ENCODE measurements around the gene CABP4. TPM values are rescaled to one million over a fixed set of nuclear protein-coding genes. Genes with fewer than 3 reads are reported as not detected.
A peak's percentile ranks its signal among the peaks of the same experiment; 100 is the strongest.

Gene CABP4
- total RNA-seq (2013; cell fraction: nucleolus; rRNA removed) = 5.1 and 6.4 TPM in 2 replicates
- total RNA-seq (2014; rRNA removed) (not detected in 2 replicates), total RNA-seq (2014; rRNA removed; fragmentation: Illumina TruSeq; extraction: Trizol) (0.13 and 0.18 TPM in 2 replicates), total RNA-seq (2021) (0.41 and 0.69 TPM in 2 replicates), polyA plus RNA-seq (2011; rRNA removed) (0.27 and 0.55 TPM in 2 replicates), polyA plus RNA-seq (2014; fragmentation: Illumina TruSeq; extraction: Trizol) (0.04 and 0.44 TPM in 2 replicates), polyA plus RNA-seq (2014; fragmentation: Nextera tagmentation; extraction: Ambion mirVana) (under 1 TPM; 0.05 to 0.06 TPM), polyA plus RNA-seq (2014; rRNA removed) (0.15 and 0.19 TPM in 2 replicates), polyA plus RNA-seq (2016; fragmentation: Nextera tagmentation; extraction: Ambion mirVana) (under 1 TPM in 1 of 2 experiments, not detected in 1; 0.15 TPM), polyA minus RNA-seq (2011; rRNA and poly(A)+ RNA removed) (not detected in 2 replicates), Bru-seq, nascent RNA (percentile 53 among the genes with signal in this experiment), BruChase-seq, experiment 1, labeled RNA remaining after a 6-hour chase (percentile 60 among the genes with signal in this experiment), BruChase-seq, experiment 2, labeled RNA remaining after a 2-hour chase (percentile 51 among the genes with signal in this experiment)
- polyA plus RNA-seq (2011; ENCODE audit: low read depth) = 0.30 TPM
- polyA plus RNA-seq (2011; cell fraction: cytosol; rRNA removed) = 0.04 and 0.12 TPM in 2 replicates
- 0.79 and 0.94 TPM in 2 replicates for polyA plus RNA-seq (2011; cell fraction: nucleus; rRNA removed)
- polyA plus RNA-seq (2012) = 0.51 and 0.84 TPM in 2 replicates
- polyA minus RNA-seq (2011; cell fraction: cytosol; rRNA and poly(A)+ RNA removed) = not detected in 2 replicates
- polyA minus RNA-seq (2011; cell fraction: nucleus; rRNA and poly(A)+ RNA removed) = 0.29 TPM in 1 of 2 replicates, not detected in the other
- long read RNA-seq, experiment 1 = 0 reads
- long read RNA-seq, experiment 2, partial matches to known transcripts = 0 of 1 reads
- long read RNA-seq, experiment 2, other reads (novel, unspliced or antisense) = 1 of 1 reads

DNA sequence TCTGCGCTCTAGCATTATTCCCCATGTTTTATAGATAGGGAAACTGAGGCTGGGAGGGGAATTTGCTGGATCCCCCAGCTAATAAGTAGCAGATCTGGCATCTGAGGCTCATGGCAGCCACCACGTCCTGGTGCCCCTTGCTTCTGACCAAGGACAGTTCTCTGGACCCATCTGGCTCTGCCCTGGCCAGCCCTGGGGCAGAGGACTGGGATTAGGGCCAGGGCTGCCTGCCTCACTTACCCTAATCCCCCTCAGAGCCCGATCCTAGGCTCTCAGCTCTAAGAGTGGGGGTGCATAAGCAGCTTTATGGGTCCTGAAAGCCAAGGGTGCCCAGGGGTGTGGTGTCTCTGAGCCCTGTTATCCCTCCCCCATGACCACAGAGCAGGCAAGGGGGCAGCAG lies at the start of gene CABP4:
TSS of gene CABP4 (plus strand) at position 301 of the 400 bp plus-strand sequence. CDS start at position 371, 70 bp downstream.
- Histone ChIP-seq H3K36me3 (ENCODE audit: control insufficient read depth in 2 of 2, insufficient read depth in 2 of 2, low read length in 1 of 2) (no peaks in the 10 kb centered on the region), H3K9me3 (replicated peaks; ENCODE audit: control insufficient read depth, insufficient read depth, low read length) (no peaks in the 10 kb centered on the region), H2AFZ (ENCODE audit: control insufficient read depth, low read depth, low read length) (no peak within 1 kb of the TSS), H3K9ac (ENCODE audit: control insufficient read depth, insufficient read depth, low read length) (no peak within 1 kb of the TSS), H3K27me3 (replicated peaks in 1 of 2; ENCODE audit: control insufficient read depth in 2 of 2, insufficient read depth in 2 of 2, low read length in 1 of 2) (no peaks in the 10 kb centered on the region), H3K79me2 (ENCODE audit: control insufficient read depth, insufficient read depth, low read length) (no peaks in the 10 kb centered on the region), H3K4me3 (no peak within 1 kb of the TSS), H3K4me2 (ENCODE audit: control insufficient read depth, insufficient read depth) (no peak within 1 kb of the TSS), H3K4me1 (ENCODE audit: control insufficient read depth, insufficient read depth, low read length) (peaks cover 11% of the 10 kb centered on the region), H3K27ac (ENCODE audit: control insufficient read depth, insufficient read depth) (no peak within 1 kb of the TSS), H4K20me1 (ENCODE audit: control insufficient read depth, insufficient read depth) (no peaks in the 10 kb centered on the region)
- BruUV-seq (replicated peaks) = no TSS peak
- 36% methylated on average over 3 of the region's 3 CpGs for WGBS (ENCODE audit: insufficient coverage, insufficient replicate concordance, low lambda C conversion rate, missing lambda C conversion rate)
- DNase-seq (ENCODE audit: low read depth, low spot score) (no peak), FAIRE-seq (no peak), ATAC-seq (no peak)
- ChIA-PET CTCF (no interaction called here), SMC1A (ENCODE audit: uncharacterized antibody, unreplicated experiment) (no interaction called here), RAD21 (ENCODE audit: unreplicated experiment) (no interaction called here), POLR2A (no interaction called here)
- in situ Hi-C loops (cut with MboI) (no loop called here), intact Hi-C loops (cut with micrococcal nuclease; ENCODE audit: unreplicated experiment) (no loop called here)
- TF ChIP-seq, protein P1, sequence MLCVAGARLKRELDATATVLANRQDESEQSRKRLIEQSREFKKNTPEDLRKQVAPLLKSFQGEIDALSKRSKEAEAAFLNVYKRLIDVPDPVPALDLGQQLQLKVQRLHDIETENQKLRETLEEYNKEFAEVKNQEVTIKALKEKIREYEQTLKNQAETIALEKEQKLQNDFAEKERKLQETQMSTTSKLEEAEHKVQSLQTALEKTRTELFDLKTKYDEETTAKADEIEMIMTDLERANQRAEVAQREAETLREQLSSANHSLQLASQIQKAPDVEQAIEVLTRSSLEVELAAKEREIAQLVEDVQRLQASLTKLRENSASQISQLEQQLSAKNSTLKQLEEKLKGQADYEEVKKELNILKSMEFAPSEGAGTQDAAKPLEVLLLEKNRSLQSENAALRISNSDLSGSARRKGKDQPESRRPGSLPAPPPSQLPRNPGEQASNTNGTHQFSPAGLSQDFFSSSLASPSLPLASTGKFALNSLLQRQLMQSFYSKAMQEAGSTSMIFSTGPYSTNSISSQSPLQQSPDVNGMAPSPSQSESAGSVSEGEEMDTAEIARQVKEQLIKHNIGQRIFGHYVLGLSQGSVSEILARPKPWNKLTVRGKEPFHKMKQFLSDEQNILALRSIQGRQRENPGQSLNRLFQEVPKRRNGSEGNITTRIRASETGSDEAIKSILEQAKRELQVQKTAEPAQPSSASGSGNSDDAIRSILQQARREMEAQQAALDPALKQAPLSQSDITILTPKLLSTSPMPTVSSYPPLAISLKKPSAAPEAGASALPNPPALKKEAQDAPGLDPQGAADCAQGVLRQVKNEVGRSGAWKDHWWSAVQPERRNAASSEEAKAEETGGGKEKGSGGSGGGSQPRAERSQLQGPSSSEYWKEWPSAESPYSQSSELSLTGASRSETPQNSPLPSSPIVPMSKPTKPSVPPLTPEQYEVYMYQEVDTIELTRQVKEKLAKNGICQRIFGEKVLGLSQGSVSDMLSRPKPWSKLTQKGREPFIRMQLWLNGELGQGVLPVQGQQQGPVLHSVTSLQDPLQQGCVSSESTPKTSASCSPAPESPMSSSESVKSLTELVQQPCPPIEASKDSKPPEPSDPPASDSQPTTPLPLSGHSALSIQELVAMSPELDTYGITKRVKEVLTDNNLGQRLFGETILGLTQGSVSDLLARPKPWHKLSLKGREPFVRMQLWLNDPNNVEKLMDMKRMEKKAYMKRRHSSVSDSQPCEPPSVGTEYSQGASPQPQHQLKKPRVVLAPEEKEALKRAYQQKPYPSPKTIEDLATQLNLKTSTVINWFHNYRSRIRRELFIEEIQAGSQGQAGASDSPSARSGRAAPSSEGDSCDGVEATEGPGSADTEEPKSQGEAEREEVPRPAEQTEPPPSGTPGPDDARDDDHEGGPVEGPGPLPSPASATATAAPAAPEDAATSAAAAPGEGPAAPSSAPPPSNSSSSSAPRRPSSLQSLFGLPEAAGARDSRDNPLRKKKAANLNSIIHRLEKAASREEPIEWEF (IDR thresholded peaks at IDR 0.05; ENCODE audit: insufficient replicate concordance, low read depth, low read length) = no peak
- TF ChIP-seq ETV6 (conservative IDR thresholded peaks at IDR 0.05 in 1 of 2, IDR thresholded peaks at IDR 0.05 in 1 of 2; ENCODE audit: borderline replicate concordance in 1 of 2, low read depth in 1 of 2) (no peak), EP300 (IDR thresholded peaks at IDR 0.05; ENCODE audit: borderline replicate concordance in 1 of 2, control insufficient read depth in 1 of 2, low read depth in 2 of 2, low read length in 2 of 2) (no peak), GABPA (IDR thresholded peaks at IDR 0.05; ENCODE audit: low read depth) (no peak), NBN (IDR thresholded peaks at IDR 0.05) (no peak), RAD21 (IDR thresholded peaks at IDR 0.05; ENCODE audit: insufficient read depth, low read depth, low read length) (no peak)
- TF ChIP-seq, protein P2, sequence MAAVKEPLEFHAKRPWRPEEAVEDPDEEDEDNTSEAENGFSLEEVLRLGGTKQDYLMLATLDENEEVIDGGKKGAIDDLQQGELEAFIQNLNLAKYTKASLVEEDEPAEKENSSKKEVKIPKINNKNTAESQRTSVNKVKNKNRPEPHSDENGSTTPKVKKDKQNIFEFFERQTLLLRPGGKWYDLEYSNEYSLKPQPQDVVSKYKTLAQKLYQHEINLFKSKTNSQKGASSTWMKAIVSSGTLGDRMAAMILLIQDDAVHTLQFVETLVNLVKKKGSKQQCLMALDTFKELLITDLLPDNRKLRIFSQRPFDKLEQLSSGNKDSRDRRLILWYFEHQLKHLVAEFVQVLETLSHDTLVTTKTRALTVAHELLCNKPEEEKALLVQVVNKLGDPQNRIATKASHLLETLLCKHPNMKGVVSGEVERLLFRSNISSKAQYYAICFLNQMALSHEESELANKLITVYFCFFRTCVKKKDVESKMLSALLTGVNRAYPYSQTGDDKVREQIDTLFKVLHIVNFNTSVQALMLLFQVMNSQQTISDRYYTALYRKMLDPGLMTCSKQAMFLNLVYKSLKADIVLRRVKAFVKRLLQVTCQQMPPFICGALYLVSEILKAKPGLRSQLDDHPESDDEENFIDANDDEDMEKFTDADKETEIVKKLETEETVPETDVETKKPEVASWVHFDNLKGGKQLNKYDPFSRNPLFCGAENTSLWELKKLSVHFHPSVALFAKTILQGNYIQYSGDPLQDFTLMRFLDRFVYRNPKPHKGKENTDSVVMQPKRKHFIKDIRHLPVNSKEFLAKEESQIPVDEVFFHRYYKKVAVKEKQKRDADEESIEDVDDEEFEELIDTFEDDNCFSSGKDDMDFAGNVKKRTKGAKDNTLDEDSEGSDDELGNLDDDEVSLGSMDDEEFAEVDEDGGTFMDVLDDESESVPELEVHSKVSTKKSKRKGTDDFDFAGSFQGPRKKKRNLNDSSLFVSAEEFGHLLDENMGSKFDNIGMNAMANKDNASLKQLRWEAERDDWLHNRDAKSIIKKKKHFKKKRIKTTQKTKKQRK (IDR thresholded peaks at IDR 0.05; ENCODE audit: low read depth, low read length) = no peak
- TF ChIP-seq, protein P3, sequence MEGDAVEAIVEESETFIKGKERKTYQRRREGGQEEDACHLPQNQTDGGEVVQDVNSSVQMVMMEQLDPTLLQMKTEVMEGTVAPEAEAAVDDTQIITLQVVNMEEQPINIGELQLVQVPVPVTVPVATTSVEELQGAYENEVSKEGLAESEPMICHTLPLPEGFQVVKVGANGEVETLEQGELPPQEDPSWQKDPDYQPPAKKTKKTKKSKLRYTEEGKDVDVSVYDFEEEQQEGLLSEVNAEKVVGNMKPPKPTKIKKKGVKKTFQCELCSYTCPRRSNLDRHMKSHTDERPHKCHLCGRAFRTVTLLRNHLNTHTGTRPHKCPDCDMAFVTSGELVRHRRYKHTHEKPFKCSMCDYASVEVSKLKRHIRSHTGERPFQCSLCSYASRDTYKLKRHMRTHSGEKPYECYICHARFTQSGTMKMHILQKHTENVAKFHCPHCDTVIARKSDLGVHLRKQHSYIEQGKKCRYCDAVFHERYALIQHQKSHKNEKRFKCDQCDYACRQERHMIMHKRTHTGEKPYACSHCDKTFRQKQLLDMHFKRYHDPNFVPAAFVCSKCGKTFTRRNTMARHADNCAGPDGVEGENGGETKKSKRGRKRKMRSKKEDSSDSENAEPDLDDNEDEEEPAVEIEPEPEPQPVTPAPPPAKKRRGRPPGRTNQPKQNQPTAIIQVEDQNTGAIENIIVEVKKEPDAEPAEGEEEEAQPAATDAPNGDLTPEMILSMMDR (IDR thresholded peaks at IDR 0.05 in 2 of 3, conservative IDR thresholded peaks at IDR 0.05 in 1 of 3; ENCODE audit: control insufficient read depth in 2 of 3, extremely low read depth in 1 of 3, insufficient read depth in 1 of 3, low read depth in 3 of 3, low read length in 3 of 3) = no peak

All from GM12878 (cell line).